ENCODE measurements around the gene ISM1.
"Not testable (repeated sequence)": the region's sequence is repeated elsewhere in the genome, so short reads cannot be mapped to it uniquely, and the experiment has no call there.

ISM1 gene

GRCh38 chr20:13231031-13231752 lies 10.1 kb downstream of the ISM1 start:
- TF ChIP-seq, protein P1, sequence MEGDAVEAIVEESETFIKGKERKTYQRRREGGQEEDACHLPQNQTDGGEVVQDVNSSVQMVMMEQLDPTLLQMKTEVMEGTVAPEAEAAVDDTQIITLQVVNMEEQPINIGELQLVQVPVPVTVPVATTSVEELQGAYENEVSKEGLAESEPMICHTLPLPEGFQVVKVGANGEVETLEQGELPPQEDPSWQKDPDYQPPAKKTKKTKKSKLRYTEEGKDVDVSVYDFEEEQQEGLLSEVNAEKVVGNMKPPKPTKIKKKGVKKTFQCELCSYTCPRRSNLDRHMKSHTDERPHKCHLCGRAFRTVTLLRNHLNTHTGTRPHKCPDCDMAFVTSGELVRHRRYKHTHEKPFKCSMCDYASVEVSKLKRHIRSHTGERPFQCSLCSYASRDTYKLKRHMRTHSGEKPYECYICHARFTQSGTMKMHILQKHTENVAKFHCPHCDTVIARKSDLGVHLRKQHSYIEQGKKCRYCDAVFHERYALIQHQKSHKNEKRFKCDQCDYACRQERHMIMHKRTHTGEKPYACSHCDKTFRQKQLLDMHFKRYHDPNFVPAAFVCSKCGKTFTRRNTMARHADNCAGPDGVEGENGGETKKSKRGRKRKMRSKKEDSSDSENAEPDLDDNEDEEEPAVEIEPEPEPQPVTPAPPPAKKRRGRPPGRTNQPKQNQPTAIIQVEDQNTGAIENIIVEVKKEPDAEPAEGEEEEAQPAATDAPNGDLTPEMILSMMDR (IDR thresholded peaks at IDR 0.05), result no peak
- Histone ChIP-seq H3K79me2 (no peaks in the 10 kb centered on the region), H3K4me1 (no peaks in the 10 kb centered on the region), H3K36me3 (ENCODE audit: control insufficient read depth, insufficient read depth, low read length) (no peaks in the 10 kb centered on the region), H2AFZ (no peak overlapping the region), H3K27me3 (ENCODE audit: control insufficient read depth, insufficient read depth, low read length) (no peaks in the 10 kb centered on the region), H3K9ac (no peak overlapping the region), H3K4me2 (ENCODE audit: low read length) (no peak overlapping the region), H3K9me3 (ENCODE audit: control insufficient read depth, low read length) (no peaks in the 10 kb centered on the region), H3K4me3 (ENCODE audit: low read depth, low read length) (no peak overlapping the region), H3K27ac (no peak overlapping the region)

DNA sequence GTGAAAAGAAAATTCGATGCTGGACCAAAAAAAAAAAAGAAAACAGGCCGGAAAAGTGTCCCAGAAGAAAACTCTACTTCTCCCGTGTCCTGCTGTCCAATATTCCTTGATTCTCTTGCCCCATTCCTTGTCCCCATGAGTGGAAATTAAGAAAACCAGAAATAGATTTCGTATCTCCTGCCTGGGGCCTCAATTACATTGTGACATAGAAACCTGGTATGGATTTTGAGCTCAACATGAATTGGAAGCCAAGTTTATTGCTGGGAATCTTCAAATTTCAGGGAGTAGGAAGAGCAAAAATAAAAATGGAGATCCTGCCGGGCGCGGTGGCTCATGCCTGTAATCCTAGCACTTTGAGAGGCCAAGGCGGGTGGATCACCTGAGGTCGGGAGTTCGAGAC lies 11.9 kb downstream of the ISM1 start:
- no peaks in the 10 kb centered on the region for H3K4me1 ChIP-seq
- no peak overlapping the region for H3K4me3 ChIP-seq (ENCODE audit: low read depth, low read length)
- no peak overlapping the region for H3K4me2 ChIP-seq (ENCODE audit: low read length)
- TF ChIP-seq, protein P1 (IDR thresholded peaks at IDR 0.05), result no peak
- H3K36me3 ChIP-seq (ENCODE audit: control insufficient read depth, insufficient read depth, low read length), result no peaks in the 10 kb centered on the region
- no peak overlapping the region for H3K9ac ChIP-seq
- no peaks in the 10 kb centered on the region for H3K79me2 ChIP-seq
- no peak overlapping the region for H2AFZ ChIP-seq
- H3K27me3 ChIP-seq (ENCODE audit: control insufficient read depth, insufficient read depth, low read length), result no peaks in the 10 kb centered on the region
- H3K27ac ChIP-seq, result no peak overlapping the region
- H3K9me3 ChIP-seq (ENCODE audit: control insufficient read depth, low read length), result no peaks in the 10 kb centered on the region

- Histone ChIP-seq H3K4me3 (ENCODE audit: low read depth, low read length) (no peak overlapping the region), H3K36me3 (ENCODE audit: control insufficient read depth, insufficient read depth, low read length) (no peaks in the 10 kb centered on the region), H3K4me1 (no peaks in the 10 kb centered on the region), H3K27ac (no peak overlapping the region), H3K9me3 (ENCODE audit: control insufficient read depth, low read length) (no peaks in the 10 kb centered on the region), H3K4me2 (ENCODE audit: low read length) (no peak overlapping the region), H3K9ac (no peak overlapping the region), H3K27me3 (ENCODE audit: control insufficient read depth, insufficient read depth, low read length) (no peaks in the 10 kb centered on the region), H2AFZ (no peak overlapping the region), H3K79me2 (no peaks in the 10 kb centered on the region)
- TF ChIP-seq, protein P1 (IDR thresholded peaks at IDR 0.05), result no peak
Measured at GRCh38 chr20:13234961-13235360, 13.9 kb downstream of the ISM1 start.

- not testable (repeated sequence) for H3K4me2 ChIP-seq (ENCODE audit: low read length); H2AFZ ChIP-seq; H3K4me3 ChIP-seq (ENCODE audit: low read depth, low read length); H3K79me2 ChIP-seq; H3K4me1 ChIP-seq; H3K9ac ChIP-seq; H3K36me3 ChIP-seq (ENCODE audit: control insufficient read depth, insufficient read depth, low read length); H3K9me3 ChIP-seq (ENCODE audit: control insufficient read depth, low read length); H3K27ac ChIP-seq; H3K27me3 ChIP-seq (ENCODE audit: control insufficient read depth, insufficient read depth, low read length)
Measured at GRCh38 chr20:13236360-13236759, 15.3 kb downstream of the ISM1 start.

DNA sequence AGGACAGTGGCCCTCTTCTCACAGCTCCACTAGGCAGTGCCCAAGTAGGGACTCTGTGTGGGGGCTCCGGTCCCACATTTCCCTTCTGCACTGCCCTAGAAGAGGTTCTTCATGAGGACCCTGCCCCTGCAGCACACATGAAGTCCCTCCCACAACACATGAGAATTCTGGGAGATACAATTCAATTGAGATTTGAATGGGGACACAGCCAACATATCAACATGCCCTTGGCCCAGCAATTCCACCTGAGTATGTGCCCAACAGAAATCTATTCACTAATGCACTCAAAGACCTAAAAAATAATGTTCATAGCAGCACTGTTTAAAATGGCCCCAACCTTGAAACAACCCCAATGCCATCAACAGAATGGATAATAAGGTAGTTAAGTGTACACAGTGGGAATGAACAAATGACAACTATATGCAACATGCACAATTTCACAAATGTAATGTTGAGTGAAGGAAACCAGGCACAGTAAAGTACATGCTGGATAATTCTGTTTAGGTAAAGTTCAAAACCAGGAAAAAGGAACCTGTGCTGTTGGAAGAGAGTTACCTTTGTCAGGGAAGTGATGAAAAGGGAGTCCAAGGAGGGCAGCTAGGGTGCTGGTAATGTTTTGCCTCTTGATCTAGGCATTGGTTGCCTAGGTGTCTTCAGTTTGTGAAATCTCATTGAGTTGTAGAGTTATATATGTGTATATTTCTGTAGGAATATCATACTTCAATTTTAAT lies 16.1 kb downstream of the ISM1 start:
- Histone ChIP-seq H3K36me3 (ENCODE audit: control insufficient read depth, insufficient read depth, low read length) (no peaks in the 10 kb centered on the region), H3K27me3 (ENCODE audit: control insufficient read depth, insufficient read depth, low read length) (no peaks in the 10 kb centered on the region), H2AFZ (no peak overlapping the region), H3K4me2 (ENCODE audit: low read length) (no peak overlapping the region), H3K27ac (no peak overlapping the region), H3K9ac (no peak overlapping the region), H3K4me1 (no peaks in the 10 kb centered on the region), H3K9me3 (ENCODE audit: control insufficient read depth, low read length) (no peaks in the 10 kb centered on the region), H3K4me3 (ENCODE audit: low read depth, low read length) (no peak overlapping the region), H3K79me2 (no peaks in the 10 kb centered on the region)
- TF ChIP-seq, protein P1 (IDR thresholded peaks at IDR 0.05), result no peak
